ENCODE results near the gene DCTN3. TPM values are rescaled to one million over a fixed set of nuclear protein-coding genes. Genes with fewer than 3 reads are reported as not detected.

Gene DCTN3
- total RNA-seq = 100 to 1,000 TPM; 135 to 171 (median 147) TPM
- total RNA-seq (2013) = 66.0 TPM

DNA sequence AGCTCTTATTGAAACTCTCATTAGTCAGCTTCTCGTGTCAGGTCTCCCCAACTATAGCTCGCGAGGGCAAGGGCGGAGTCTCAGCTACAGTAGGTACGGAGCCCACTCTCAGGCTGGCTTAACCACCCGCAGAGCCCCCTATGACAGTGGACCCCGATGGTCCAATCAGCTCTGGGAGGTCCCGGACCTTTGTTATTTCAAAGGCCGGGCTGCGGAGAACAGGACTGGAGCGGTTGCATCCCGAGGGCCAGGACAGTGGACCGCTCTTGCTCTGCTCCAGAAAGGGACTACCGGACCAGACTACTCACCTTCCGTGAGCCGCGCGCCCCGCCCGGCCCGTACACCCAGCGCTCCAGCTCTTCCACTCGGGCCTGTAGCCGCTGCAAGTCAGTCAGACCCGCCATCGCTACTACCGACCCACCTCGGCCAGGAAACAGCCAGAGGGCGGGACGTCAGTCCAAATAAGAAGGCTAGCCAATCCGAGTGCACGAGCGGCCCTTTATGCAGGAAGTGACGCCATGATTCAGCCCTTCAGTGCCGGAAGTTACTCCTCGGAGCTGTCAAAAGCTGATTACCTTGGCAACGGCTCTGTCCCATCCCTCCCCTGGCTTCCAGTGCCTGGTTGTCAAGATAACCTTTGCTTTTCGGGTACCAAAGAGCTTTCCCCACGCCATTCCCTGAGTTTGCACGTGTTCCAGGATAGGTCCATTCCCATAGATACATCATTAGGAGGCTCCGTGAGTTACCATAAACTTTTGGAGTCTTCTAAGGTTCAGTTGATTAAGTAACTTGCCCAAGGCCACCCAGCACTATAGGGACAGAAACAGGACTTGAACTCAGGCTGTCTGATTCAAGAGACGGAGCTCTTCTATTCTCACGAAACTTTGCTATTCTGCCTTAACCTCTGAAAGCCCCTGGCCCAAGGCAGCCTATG is at the start of gene DCTN3:
TSS of gene DCTN3 (minus strand) at position 435 of the 934 bp plus-strand sequence. CDS start at position 404, 31 bp downstream.
- intact Hi-C loops (cut with micrococcal nuclease) = loop anchor here (1.0 kb wide), 2 partner anchors 8 to 14 kb away; partner anchors contain the start of gene RPP25L
- H3K36me3 ChIP-seq (ENCODE audit: control insufficient read depth, insufficient read depth, low read length) = peaks cover 24% of the 10 kb centered on the region
- WGBS (ENCODE audit: insufficient coverage) = 6% methylated on average over 43 of the region's 43 CpGs
- H3K27ac ChIP-seq (ENCODE audit: low read length) = peak within 1 kb of the TSS; percentile 67
- Mint-ChIP-seq H3K27me3 (ENCODE audit: low read depth in 2 of 2) (peaks cover 19 to 26% of the 10 kb centered on the region in 2 donors), H3K27ac (peak within 1 kb of the TSS; percentile 89 to 95), H3K9me3 (no peaks in the 10 kb centered on the region), H3K4me3 (peak within 1 kb of the TSS; percentile 95), H3K36me3 (peaks cover 7% of the 10 kb centered on the region), H3K4me1 (peaks cover 30 to 37% of the 10 kb centered on the region in 2 donors)
- no peaks in the 10 kb centered on the region for H3K9me3 ChIP-seq (ENCODE audit: control insufficient read depth, insufficient read depth, low read length)
- DNase-seq (peak; percentile 85 to 97), ATAC-seq (peak; percentile 97 to 98 (median 97))
- H3K4me1 ChIP-seq (ENCODE audit: control insufficient read depth, insufficient read depth, low read length) = peaks cover 30% of the 10 kb centered on the region
- peaks cover 35% of the 10 kb centered on the region for H3K27me3 ChIP-seq (ENCODE audit: control insufficient read depth, insufficient read depth, low read length)
- TF ChIP-seq, protein P1, sequence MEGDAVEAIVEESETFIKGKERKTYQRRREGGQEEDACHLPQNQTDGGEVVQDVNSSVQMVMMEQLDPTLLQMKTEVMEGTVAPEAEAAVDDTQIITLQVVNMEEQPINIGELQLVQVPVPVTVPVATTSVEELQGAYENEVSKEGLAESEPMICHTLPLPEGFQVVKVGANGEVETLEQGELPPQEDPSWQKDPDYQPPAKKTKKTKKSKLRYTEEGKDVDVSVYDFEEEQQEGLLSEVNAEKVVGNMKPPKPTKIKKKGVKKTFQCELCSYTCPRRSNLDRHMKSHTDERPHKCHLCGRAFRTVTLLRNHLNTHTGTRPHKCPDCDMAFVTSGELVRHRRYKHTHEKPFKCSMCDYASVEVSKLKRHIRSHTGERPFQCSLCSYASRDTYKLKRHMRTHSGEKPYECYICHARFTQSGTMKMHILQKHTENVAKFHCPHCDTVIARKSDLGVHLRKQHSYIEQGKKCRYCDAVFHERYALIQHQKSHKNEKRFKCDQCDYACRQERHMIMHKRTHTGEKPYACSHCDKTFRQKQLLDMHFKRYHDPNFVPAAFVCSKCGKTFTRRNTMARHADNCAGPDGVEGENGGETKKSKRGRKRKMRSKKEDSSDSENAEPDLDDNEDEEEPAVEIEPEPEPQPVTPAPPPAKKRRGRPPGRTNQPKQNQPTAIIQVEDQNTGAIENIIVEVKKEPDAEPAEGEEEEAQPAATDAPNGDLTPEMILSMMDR (IDR thresholded peaks at IDR 0.05) = no peak
- peak within 1 kb of the TSS; percentile 68 for H3K4me3 ChIP-seq (ENCODE audit: low read length)

DNA sequence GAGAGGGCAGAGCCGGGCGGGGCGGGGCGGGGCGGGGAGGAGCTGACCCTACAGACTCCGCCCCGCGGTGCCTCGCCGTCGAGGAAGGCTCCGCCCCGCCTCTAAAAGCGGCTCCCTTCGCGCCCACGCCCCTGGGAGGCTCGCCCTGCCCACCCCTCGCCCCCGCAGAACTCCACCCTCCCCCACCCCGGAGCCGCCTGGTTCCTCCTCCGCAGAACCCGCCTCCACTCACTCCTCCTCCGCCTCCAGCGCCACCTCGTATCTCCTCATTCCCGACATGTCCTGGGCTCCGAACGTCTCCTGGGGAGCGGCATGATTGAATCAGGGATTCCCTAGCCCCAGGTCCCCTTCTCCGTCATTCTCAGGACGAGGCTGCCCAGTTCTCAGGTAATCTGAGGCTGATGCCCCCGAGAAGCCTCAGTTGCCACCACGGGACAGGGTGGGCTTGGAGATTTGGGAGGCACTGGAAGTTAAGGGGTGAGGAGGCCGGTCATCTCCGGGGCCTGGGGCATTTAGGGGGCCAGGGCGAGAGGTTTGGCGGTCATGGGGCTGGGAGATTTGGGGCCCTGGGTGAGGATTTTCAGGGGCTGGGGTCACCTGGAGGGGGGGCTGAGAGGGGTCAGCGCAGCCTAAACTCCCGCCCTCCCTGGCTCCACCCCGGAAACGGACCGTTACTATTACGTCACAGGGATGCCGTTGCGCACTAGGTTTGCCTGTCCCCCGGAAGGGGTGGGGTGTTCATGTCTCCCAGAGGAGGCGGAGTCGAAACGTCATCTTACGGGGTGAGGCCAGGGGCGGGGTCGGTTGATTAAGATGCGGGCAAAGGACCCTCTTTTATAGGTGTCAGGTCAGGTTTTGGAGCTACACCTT is 45.3 kb upstream of the DCTN3 start:
- ATAC-seq (peak; percentile 85 to 93 (median 86)), DNase-seq (peak; percentile 82 to 97)
- peaks cover 11 to 26% of the 10 kb centered on the region in 2 donors for H3K4me1 Mint-ChIP-seq
- H3K36me3 Mint-ChIP-seq = no peaks in the 10 kb centered on the region
- Histone ChIP-seq H3K27me3 (ENCODE audit: control insufficient read depth, insufficient read depth, low read length) (no peaks in the 10 kb centered on the region), H3K4me1 (ENCODE audit: control insufficient read depth, insufficient read depth, low read length) (peaks cover 24% of the 10 kb centered on the region), H3K9me3 (ENCODE audit: control insufficient read depth, insufficient read depth, low read length) (no peaks in the 10 kb centered on the region), H3K27ac (ENCODE audit: low read length) (peak overlapping the region; percentile 96), H3K4me3 (ENCODE audit: low read length) (peak overlapping the region; percentile 70), H3K36me3 (ENCODE audit: control insufficient read depth, insufficient read depth, low read length) (peaks cover 3% of the 10 kb centered on the region)
- H3K27ac Mint-ChIP-seq = peak overlapping the region; percentile 86 to 92
- no peaks in the 10 kb centered on the region for H3K9me3 Mint-ChIP-seq
- H3K4me3 Mint-ChIP-seq = peak overlapping the region; percentile 90
- TF ChIP-seq, protein P1 (IDR thresholded peaks at IDR 0.05) = no peak
- intact Hi-C loops (cut with micrococcal nuclease) = loop anchor here (2.0 kb wide), 2 partner anchors 29 to 207 kb away; partner anchors contain the start of genes DNAI1, FAM219A and SIGMAR1
- H3K27me3 Mint-ChIP-seq (ENCODE audit: low read depth in 2 of 2) = no peaks in the 10 kb centered on the region
- WGBS (ENCODE audit: insufficient coverage) = 6% methylated on average over 53 of the region's 55 CpGs

- intact Hi-C loops (cut with micrococcal nuclease) = loop anchor here (2.0 kb wide), 2 partner anchors 28 to 206 kb away; partner anchors contain the start of genes DNAI1, FAM219A and SIGMAR1
- H3K4me1 Mint-ChIP-seq = peaks cover 11 to 26% of the 10 kb centered on the region in 2 donors
Measured at GRCh38 chr9:34665067-34665380, 44.7 kb upstream of the DCTN3 start.

More at GRCh38 chr9:34665067-34665380, 44.7 kb upstream of the DCTN3 start:
- TF ChIP-seq, protein P1 (IDR thresholded peaks at IDR 0.05) = no peak
- H3K27ac ChIP-seq (ENCODE audit: low read length) = peak overlapping the region; percentile 7
- Mint-ChIP-seq H3K9me3 (no peaks in the 10 kb centered on the region), H3K4me3 (peak overlapping the region; percentile 90), H3K36me3 (no peaks in the 10 kb centered on the region), H3K27me3 (ENCODE audit: low read depth in 2 of 2) (no peaks in the 10 kb centered on the region), H3K27ac (peak overlapping the region; percentile 86 to 92)
- H3K36me3 ChIP-seq (ENCODE audit: control insufficient read depth, insufficient read depth, low read length) = peaks cover 3% of the 10 kb centered on the region
- H3K9me3 ChIP-seq (ENCODE audit: control insufficient read depth, insufficient read depth, low read length) = no peaks in the 10 kb centered on the region
- peaks cover 24% of the 10 kb centered on the region for H3K4me1 ChIP-seq (ENCODE audit: control insufficient read depth, insufficient read depth, low read length)
- ATAC-seq (peak in 2 of 3 donors; percentile 0 to 2), DNase-seq (no peak)
- H3K27me3 ChIP-seq (ENCODE audit: control insufficient read depth, insufficient read depth, low read length) = no peaks in the 10 kb centered on the region
- WGBS (ENCODE audit: insufficient coverage) = 2% methylated on average over 26 of the region's 26 CpGs
- peak overlapping the region; percentile 54 for H3K4me3 ChIP-seq (ENCODE audit: low read length)

All from natural killer cell (primary cell).